Posterior cingulate gyrus (tissue), 11 donors: ENCODE measurements around the gene PHACTR3.
A peak's percentile ranks its signal among the peaks of the same experiment; 100 is the strongest.
"Not testable (repeated sequence)": the region's sequence is repeated elsewhere in the genome, so short reads cannot be mapped to it uniquely, and the experiment has no call there.

Experiments
- DNase-seq, 10 donors: peaks; one replicate each; pipeline versions ENCODE4 v3.0.0 to v3.0.0-alpha.2; 2020 to 2021; ENCODE audit warnings: mixed read lengths in 3 of 10
- intact Hi-C: fragments of 100-400 bp; cut with DNase I; formaldehyde crosslinking; loops from one replicate; pipeline ENCODE4 v1.15.1; 2023

The PHACTR3 gene

DNA sequence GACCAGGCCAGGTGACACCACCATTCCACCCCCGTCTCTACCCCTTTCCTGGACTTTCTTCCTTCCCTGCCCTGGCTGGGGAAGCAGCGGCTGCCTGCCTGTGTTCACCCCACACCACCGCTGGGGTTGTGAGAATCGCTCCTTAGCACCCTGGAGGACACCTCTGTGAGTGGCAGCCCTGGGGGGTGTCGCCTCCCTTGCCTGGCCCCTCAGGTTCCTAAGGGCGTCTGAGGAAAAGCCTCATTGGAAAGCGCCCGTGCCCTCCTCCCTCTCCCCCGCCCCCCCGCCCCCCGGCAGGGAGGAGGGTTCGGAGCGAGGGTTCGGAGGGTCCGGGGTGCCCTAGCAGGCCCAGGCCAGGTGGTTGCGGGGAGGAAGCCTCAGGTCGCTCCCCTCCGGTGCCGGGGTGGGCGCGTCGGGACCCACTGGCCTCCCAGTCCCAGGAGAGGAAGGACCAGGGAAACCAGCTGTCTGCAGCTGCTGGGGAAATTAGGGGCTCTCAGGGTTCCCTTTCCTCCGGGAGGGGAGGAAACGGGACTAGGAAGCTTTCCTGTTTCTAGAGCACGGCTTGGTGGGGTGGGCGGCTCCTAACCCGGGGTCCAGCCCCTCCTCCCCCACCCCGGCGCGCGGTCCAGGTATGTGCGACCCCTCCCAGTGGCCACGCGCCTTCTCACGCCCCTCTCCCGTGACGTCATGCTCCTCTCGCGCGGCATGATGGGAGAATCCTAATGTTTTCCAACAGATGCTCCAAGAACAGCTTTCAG, at the start of gene PHACTR3:
PHACTR3 (plus strand) TSS at position 760 of the 761 bp plus-strand sequence. CDS start 475 bp downstream, outside the sequence.
- DNase-seq: peak; percentile 67 to 96 (median 82)

DNA sequence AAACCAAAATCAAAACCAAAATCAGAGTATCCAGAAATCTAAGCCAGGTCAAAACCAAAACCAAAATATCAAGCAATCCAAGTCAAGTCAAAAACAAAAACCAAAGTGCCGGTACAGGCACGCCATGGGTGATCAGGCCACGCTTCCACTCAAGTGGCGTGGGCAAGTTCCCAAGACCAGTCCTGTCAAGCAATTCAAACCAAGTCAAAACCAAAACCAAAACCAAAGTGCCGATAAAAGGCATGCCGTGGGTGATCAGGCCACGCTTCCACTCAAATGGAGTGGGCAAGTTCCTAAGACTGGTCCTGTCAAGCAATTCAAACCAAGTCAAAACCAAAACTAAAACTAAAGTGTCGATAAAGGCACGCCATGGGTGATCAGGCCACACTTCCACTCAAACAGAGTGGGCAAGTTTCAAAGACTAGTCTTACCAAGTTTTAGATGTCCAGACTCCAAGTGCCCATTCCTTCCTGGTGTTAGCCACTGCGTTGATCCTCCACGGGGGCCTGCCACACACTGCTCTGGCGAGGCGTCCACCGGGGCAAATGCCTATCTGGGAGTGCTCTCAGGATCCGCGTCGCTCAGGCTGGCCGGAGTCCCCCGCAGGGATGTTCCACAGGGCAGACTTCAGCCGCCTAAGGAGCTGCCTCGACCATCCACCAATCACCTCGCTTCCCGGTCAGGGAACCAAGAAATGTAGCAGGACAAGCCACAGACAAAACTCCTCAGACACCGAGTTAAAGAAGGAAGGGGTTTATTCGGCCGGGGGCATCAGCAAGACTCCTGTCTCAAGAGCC, 46.4 kb upstream of the PHACTR3 start:
- DNase-seq: peak in 1 of 10 donors; percentile 75
- intact Hi-C loops: not testable (repeated sequence)

More for the DNA sequence above, at the start of gene PHACTR3:
- intact Hi-C loops: loop anchor here (5.0 kb wide), 1 partner anchor 43 kb away; no protein-coding TSS in a partner anchor

GRCh38 chr20:59559024-59559817, 45.1 kb upstream of the PHACTR3 start:
- intact Hi-C loops: no loop called here

DNA sequence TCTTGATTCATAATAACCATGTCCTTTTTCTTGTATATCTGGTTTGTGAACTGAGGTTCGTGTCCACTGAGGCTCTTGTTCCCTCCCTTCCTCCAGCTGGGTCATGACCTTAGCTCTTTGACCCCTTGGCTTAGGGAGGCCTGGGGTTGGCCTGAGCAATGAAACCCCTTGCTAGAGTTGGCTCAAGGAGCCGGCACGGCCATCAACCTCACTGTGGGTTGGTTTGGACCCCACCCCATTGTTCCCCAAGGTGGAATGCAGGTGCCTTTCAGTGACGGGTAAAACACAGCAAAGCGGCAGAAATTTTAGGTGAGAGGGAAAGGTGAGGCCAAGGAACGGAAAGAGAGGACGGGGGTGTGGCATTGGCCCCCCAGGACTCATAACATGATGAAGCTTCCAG, 44.5 kb upstream of the PHACTR3 start:
- DNase-seq: peak in 1 of 10 donors; percentile 18
- intact Hi-C loops: no loop called here

More at GRCh38 chr20:59559024-59559817, 45.1 kb upstream of the PHACTR3 start:
- peak in 2 of 10 donors; percentile 68 to 74 for DNase-seq

GRCh38 chr20:59560588-59561227, 43.6 kb upstream of the PHACTR3 start:
- DNase-seq: no peak

DNA sequence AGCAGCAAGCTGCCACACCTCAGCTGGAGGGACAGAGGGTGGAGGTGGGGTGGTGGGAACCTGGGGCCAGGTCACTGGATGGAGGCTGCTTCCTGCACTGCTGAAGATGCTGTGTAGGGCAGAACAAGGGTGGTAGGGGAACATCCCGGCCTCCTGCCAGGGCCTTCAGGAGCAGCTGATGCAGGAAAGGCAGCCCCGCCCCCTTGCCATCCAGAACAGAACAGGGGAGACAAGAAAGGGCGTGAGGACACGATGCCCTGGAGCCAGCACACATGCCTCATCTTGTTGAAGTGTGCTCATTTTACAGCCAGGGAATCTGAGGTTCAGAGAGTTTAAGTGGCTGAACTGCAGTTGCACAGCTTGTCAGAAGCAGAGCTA, 43.1 kb upstream of the PHACTR3 start:
- intact Hi-C loops: no loop called here
- peak in 2 of 10 donors; percentile 50 to 57 for DNase-seq

More at GRCh38 chr20:59560588-59561227, 43.6 kb upstream of the PHACTR3 start:
- intact Hi-C loops: no loop called here

GRCh38 chr20:59561614-59562277, 42.6 kb upstream of the PHACTR3 start:
- intact Hi-C loops: no loop called here
- DNase-seq: peak in 1 of 10 donors; percentile 42

DNA sequence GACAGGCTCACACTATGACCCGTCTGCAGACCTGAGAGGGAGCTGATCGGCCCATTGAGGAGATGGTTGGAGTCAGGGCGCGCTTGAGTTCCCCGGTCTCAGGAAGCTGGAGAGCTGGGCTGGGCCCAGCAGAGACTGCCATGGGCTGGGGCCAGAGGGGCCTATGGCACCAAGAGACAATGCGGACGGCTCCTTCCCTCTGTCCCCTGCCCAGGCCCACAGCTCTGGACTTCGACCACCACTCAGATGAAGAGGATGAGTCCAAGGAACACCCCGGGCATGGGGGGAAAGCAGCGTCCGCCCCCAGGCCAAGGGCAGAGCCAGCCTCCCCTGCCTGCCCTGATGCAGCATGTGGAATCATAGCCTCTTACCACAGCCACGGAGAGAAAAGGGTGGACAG, 40.2 kb upstream of the PHACTR3 start:
- intact Hi-C loops: no loop called here
- peak in 1 of 10 donors; percentile 60 for DNase-seq

DNA sequence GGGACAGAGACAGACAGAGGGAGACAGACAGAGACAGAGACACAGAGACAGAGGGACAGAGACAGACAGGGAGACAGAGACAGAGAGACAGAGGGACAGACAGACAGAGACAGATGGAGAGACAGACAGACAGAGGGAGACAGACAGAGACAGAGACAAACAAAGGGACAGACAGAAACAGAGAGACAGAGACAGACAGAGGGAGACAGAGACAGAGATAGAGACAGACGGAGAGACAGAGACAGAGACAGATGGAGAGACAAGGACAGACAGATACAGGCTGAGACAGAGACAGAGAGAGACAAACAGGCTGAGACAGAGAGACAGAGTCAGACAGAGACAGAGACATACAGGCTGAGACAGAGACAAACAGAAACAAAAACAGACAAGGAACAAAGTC, 39.4 kb upstream of the PHACTR3 start:
- intact Hi-C loops: no loop called here
- no peak for DNase-seq

GRCh38 chr20:59565768-59566461, 38.4 kb upstream of the PHACTR3 start:
- intact Hi-C loops: no loop called here
- DNase-seq: peak in 1 of 10 donors; percentile 65

GRCh38 chr20:59566631-59567524, 37.5 kb upstream of the PHACTR3 start:
- peak in 1 of 10 donors; percentile 51 for DNase-seq
- intact Hi-C loops: no loop called here

DNA sequence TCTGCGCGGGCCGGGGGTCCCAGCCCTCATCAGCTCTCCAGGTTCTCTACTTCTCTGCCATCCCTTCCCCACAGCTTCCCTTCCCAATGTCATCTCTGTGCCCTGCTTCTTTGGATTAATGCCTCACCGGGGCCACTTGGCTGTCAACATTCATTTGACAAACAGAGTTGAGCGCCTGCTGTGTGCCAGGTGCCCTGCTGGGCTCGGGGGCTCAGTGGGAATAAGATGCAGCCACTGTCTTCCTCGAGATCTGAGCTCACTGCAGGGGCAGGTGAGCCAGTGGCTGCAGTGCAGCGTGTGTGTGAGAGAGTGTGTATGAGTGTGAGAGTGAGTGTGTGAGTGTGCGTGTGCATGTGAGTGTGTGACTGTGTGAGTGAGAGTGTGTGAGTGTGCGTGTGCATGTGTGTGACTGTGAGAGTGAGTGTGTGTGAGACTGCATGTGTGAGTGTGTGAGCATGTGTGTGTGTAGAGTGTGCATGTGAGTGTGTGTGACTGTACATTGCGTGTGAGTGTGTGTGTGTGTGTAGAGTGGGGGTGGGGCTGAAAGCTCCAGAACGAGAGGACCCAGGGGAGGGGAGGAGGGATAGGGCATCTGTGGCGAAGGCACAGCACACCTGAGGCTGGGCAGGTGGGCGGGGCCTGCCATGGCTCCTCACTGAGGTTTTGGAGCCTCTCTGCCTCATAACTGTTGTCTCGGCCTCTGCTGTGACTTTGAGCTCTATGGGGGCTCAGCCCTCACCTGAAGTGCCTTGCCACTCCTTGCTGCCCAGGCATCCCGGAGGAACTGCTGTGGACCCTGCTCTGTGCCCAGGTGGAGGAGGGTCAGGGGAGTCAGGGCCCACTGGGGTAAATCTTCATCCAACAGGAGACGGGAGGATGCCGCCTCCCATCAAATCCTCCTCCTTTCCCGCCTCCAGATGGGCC, 36.5 kb upstream of the PHACTR3 start:
- intact Hi-C loops: no loop called here
- DNase-seq: peak in 1 of 10 donors; percentile 58

DNA sequence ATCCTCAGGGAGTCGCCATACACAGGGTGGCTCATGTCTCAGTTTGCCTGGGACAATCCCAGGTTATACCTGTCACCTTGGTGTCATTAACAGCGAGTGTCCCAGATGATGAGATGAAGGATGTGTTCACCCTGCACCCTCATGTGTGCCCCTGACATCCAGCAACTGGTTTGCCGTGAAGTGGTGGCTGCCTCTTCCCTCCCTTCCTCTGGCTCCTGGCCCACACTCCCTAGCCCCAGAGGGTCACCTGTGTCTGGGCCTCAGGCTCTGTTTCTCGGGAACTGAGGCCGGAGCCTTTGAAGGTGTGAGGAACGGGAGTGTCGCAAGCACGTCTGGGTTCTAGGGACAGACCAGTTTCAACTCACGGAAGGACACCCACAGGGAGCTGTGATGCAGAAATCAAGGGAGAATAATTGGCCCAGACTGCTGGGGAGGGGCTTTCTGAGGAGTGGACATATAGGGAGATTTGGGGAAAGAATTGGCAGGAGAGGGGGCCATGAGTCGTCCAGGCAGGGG, 35.8 kb upstream of the PHACTR3 start:
- DNase-seq: no peak
- intact Hi-C loops: no loop called here

DNA sequence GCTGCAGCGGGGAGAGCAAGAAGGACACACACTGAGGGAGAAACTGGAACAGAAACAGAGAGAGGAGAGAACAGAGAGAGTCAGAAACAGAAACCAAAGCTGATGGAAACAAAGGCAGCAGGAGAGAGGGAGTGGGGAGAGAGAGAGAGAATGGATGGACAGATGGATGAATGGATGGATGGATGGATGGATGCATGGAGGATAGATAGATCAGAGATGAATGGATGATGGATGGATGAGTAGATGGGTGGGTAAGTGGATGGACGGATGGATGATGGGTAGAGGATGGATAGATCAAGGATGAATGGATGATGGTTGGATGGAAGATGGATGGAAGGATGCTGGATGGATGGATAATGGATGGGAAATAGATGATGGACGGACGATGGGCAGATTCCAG, 35.0 kb upstream of the PHACTR3 start:
- intact Hi-C loops: no loop called here
- DNase-seq: no peak

- intact Hi-C loops: loop anchor here (1.0 kb wide), 1 partner anchor 180 kb away; no protein-coding TSS in a partner anchor
- peak in 1 of 10 donors; percentile 67 for DNase-seq
Observed at GRCh38 chr20:59571151-59571550, 33.2 kb upstream of the PHACTR3 start.

DNA sequence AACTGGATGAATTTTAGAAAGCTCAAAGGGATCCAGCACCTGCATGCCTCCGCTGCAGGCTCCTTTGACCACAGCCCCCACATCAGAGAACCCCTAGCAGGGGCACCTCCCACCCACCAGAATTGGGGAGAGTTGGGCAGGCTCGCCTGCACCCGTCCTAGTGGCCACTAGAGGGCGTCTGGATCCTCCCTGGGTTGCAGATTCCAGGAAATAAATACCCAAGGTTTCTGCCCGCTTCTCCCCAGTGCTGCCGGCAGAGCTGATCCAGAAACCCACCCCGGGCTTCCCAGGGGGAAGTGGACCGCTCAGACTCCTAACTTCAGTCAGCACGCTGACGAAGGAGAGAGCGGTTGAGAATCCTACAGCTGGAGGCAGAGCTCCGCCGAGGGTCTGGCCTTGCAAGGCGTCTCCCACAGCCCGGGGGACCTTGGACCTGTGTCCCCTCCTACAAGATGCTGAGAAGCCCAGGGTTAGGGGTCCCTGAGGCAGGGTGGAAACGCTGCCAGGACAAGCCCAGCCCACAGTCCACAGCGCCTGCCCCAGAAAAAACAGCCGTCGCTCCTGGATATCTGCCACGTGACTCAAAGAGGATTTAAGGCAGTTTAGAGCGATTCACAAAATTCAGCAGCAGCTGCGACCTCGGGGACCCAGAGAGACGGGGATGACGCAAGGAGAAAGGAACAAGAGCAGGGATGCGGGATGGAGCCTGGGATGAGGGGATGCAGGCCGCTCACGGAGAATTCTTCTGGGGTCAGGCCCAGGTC, 32.6 kb upstream of the PHACTR3 start:
- intact Hi-C loops: loop anchor here (1.0 kb wide), 1 partner anchor 180 kb away; no protein-coding TSS in a partner anchor
- peak; percentile 46 to 95 (median 76) for DNase-seq
